ENCODE results near the gene HILPDA. TPM values are rescaled to one million over a fixed set of nuclear protein-coding genes. Genes with fewer than 3 reads are reported as not detected.

HILPDA gene
- total RNA-seq (2022; extraction: Qiagen RNA extraction) = 23.1 to 28.0 TPM (median 24.4 TPM) in 5 replicates

GRCh38 chr7:128455543-128456254 lies at the start of gene HILPDA:
HILPDA (plus strand) TSS chr7:128455878; CDS start chr7:128457269, 1,391 bp downstream.

GRCh38 chr7:128409596-128410450 lies 45.9 kb upstream of the HILPDA start, which contains the start of gene IMPDH1:
IMPDH1 (minus strand) TSS chr7:128409982; CDS start chr7:128409901, 81 bp downstream.

GRCh38 chr7:128476402-128477335 lies 21.0 kb downstream of the HILPDA start, which contains the start of gene METTL2B:
METTL2B (plus strand) TSS chr7:128476748; CDS start chr7:128476766, 18 bp downstream.

Other genes with a start within 250 kb of the HILPDA start
- not detected in 5 replicates for gene LEP, start 214.6 kb upstream of the HILPDA start, total RNA-seq (2022; extraction: Qiagen RNA extraction)
- gene RBM28, start 112.0 kb upstream of the HILPDA start, total RNA-seq (2022; extraction: Qiagen RNA extraction) = 49.9 to 57.3 TPM (median 55.4 TPM) in 5 replicates
- 0.37 to 0.42 TPM (median 0.40 TPM) in 4 of 5 replicates, not detected in the other for gene PRRT4, start 94.2 kb upstream of the HILPDA start, total RNA-seq (2022; extraction: Qiagen RNA extraction)
- gene IMPDH1, start 45.9 kb upstream of the HILPDA start, total RNA-seq (2022; extraction: Qiagen RNA extraction) = 103 to 134 TPM (median 125 TPM) in 5 replicates
- 22.2 to 24.1 TPM (median 23.0 TPM) in 5 replicates for gene METTL2B, start 20.9 kb downstream of the HILPDA start, total RNA-seq (2022; extraction: Qiagen RNA extraction)
- 0.26 to 1.1 TPM (median 0.34 TPM) in 5 replicates for gene GARIN1A, start 216.4 kb downstream of the HILPDA start, total RNA-seq (2022; extraction: Qiagen RNA extraction)